ENCODE results near the gene KAT8.

DNA sequence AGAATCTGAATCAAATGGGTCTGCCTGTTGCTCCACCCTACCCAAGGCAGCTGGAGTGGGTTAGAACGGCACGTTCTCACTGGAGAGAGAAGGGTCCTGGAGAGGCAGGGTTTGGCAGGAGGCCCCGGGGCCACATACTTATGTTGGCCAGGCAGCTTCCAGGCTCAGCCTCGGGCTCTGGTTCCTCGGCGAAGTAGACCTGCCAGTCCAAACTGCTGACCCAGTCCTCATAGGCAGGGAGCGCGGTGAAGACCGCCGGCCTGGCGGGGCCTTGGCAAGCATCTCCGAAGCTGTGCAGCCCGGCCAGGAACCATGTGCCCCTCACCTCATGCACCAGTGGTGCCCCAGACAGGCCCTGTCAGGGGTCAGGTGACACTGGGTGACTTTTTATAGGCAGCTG is 33.5 kb upstream of the KAT8 start:
- TF ChIP-seq CTCF (IDR thresholded peaks at IDR 0.05 in 2 of 3, conservative IDR thresholded peaks at IDR 0.05 in 1 of 3; ENCODE audit: borderline replicate concordance in 1 of 3, insufficient read depth in 1 of 3, low read depth in 2 of 3, low read length in 2 of 3) (no peak), MAX (IDR thresholded peaks at IDR 0.05) (no peak)
